Prostate gland (tissue), 2 donors: ENCODE measurements around the gene RAD51B. TPM values are rescaled to one million over a fixed set of nuclear protein-coding genes. Genes with fewer than 3 reads are reported as not detected.
"Not testable (repeated sequence)": the region's sequence is repeated elsewhere in the genome, so short reads cannot be mapped to it uniquely, and the experiment has no call there.

ENCODE experiments used
- DNase-seq: peaks from one replicate; pipeline ENCODE4 v3.0.0-alpha.2; 2019; ENCODE audit warnings: low spot score
- H3K27ac ChIP-seq, 2 donors: fragments of 200-600 bp; sonication (generic); 2 replicates each; pipeline ENCODE4 v1.5.1; 2017 to 2019
- H3K27me3 ChIP-seq: fragments of 200-600 bp; sonication (generic); replicated peaks from 2 replicates; pipeline ENCODE4 v1.5.1; 2019; ENCODE audit not compliant: insufficient read depth
- H3K36me3 ChIP-seq, 2 donors: fragments of 200-600 bp; sonication (generic); 1 replicate in 1 of 2; 2 replicates in 1 of 2; pipeline versions ENCODE4 v1.5.1 to v1.8.1; 2017 to 2019
- H3K4me1 ChIP-seq: fragments of 200-600 bp; sonication (generic); replicated peaks from 2 replicates; pipeline ENCODE4 v1.5.1; 2019
- H3K4me3 ChIP-seq, 2 donors: fragments of 200-600 bp; sonication (generic); 2 replicates each; pipeline ENCODE4 v1.5.1; 2017 to 2019
- H3K9me3 ChIP-seq: fragments of 200-600 bp; sonication (generic); 2 replicates; pipeline ENCODE4 v1.5.1; 2017
- POLR2A ChIP-seq: fragments of 450-650 bp; IDR thresholded peaks from one replicate; pipeline ENCODE4 v1.6.1; 2016; ENCODE audit warnings: antibody characterized with exemption, mild to moderate bottlenecking
- POLR2AphosphoS5 ChIP-seq: sonication (generic); formaldehyde crosslinking; IDR thresholded peaks from one replicate; pipeline ENCODE4 v1.6.1; 2017; ENCODE audit warnings: antibody characterized with exemption
- WGBS: methylation state at CpG from one replicate; pipeline ENCODE4 v1.1.5; 2018; 5-methylcytosine and 5-hydroxymethylcytosine counted together
- intact Hi-C: fragments of 100-400 bp; cut with DNase I; formaldehyde crosslinking; loops from one replicate; pipeline ENCODE4 v1.14.2; 2022
- total RNA-seq, 2 donors: library from RNA; depleted of rRNA; stranded (reverse); fragments of >200 nt; gene quantifications; one replicate each; pipeline ENCODE4 v1.1.0, GENCODE V29; 2016
- TF ChIP-seq, protein P1 (sequence below), 4 experiments: fragments of 200-600 bp in 2 of 4; fragments of 450-650 bp in 2 of 4; sonication (generic) in 2 of 4; IDR thresholded peaks; 1 replicate in 3 of 4; 2 replicates in 1 of 4; pipeline ENCODE4 v1.5.1; 2016 to 2019; ENCODE audit warnings: antibody characterized with exemption in 4 of 4, mild to moderate bottlenecking in 2 of 4, moderate library complexity in 2 of 4

RAD51B gene
- total RNA-seq, 2 donors from 2014 or later = 14.9 to 35.8 TPM

DNA sequence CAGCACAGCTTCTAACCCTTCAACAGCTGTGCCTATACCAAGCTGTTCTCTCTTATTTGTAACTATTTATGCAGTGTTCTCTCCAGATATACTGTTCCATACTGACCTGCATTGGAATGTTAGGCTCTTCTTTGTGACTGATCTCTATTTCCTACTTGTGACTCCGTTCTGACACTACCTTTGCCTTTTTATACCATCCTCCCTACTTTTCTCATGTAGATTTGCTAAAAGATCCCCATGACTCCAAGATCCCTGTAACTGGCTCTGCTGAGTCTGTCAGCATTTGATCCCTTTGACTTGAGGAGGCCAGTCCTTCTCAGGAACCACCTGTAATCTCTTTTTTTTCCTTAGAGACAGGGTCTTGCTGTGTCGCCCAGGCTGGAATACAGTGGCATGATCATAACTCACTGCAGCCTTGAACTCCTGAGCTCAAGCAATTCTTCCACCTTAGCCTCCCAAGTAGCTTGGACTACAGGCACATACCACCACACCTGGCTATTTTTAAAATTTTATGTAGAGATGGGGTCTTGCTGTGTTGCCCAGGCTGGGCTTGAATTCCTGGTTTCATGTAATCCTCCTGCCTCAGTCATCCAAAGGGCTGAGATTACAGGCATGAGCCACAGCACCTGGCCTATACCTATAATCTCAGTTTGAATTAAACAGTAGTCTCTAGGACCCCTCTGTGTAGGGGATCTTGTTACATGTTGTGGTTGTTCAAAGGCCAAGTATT, 605.0 kb downstream of the RAD51B start:
- intact Hi-C loops = no loop called here
- WGBS = 94% methylated on average over 2 of the region's 2 CpGs
- Histone ChIP-seq H3K4me3 (no peak overlapping the region), H3K4me1 (no peaks in the 10 kb centered on the region), H3K9me3 (no peaks in the 10 kb centered on the region), H3K27ac (no peak overlapping the region), H3K27me3 (no peaks in the 10 kb centered on the region), H3K36me3 (no peaks in the 10 kb centered on the region)
- DNase-seq = no peak
- no peak for TF ChIP-seq POLR2AphosphoS5
- TF ChIP-seq, protein P1, sequence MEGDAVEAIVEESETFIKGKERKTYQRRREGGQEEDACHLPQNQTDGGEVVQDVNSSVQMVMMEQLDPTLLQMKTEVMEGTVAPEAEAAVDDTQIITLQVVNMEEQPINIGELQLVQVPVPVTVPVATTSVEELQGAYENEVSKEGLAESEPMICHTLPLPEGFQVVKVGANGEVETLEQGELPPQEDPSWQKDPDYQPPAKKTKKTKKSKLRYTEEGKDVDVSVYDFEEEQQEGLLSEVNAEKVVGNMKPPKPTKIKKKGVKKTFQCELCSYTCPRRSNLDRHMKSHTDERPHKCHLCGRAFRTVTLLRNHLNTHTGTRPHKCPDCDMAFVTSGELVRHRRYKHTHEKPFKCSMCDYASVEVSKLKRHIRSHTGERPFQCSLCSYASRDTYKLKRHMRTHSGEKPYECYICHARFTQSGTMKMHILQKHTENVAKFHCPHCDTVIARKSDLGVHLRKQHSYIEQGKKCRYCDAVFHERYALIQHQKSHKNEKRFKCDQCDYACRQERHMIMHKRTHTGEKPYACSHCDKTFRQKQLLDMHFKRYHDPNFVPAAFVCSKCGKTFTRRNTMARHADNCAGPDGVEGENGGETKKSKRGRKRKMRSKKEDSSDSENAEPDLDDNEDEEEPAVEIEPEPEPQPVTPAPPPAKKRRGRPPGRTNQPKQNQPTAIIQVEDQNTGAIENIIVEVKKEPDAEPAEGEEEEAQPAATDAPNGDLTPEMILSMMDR (IDR thresholded peaks at IDR 0.05) = no peak
- TF ChIP-seq POLR2A = no peak

DNA sequence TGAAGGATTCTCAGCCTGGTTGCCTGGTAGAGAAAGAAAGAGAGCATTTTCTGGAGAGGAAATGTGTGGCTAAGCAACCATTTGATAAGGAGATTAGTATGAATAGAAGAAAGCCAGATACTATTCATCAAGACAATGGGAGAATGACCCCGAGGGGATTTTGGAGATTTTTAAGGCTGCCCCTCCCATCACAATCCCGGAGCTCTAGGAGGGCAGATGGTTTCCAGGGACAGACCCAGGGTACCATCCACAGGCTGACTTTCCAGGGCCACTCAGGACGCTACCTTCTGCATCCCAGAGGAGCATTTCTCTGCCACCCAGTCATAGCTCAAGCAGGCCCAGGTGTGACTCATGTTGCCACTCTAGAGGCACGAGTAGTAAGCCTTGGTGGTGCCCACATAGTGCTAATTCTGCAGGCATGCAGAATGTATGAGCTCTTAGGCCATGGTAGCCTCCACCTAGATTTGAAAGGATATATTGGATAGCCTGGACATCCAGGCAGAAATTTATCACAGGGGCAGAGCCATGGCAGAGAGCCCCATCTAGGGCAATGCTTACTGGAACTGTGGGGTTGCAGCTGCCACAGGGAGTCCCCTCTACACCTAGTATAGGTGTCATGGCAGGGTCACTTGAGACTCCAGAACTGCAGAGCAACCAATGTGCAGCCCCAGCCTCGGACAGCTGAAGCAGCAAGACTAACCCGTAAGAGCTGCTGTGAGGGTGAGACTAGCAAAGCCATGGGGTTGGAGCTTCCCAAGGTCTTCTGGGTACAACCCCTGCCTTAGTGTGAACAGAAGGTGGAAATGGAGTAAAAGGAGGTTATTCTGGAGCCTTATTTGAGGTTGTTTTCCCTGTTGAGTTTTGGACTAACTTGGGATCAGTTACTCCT, 607.3 kb downstream of the RAD51B start:
- no peak for DNase-seq
- Histone ChIP-seq H3K9me3 (no peaks in the 10 kb centered on the region), H3K4me1 (no peaks in the 10 kb centered on the region), H3K4me3 (no peak overlapping the region), H3K27ac (no peak overlapping the region), H3K36me3 (no peaks in the 10 kb centered on the region), H3K27me3 (no peaks in the 10 kb centered on the region)
- 88% methylated on average over 6 of the region's 6 CpGs for WGBS
- intact Hi-C loops = no loop called here
- TF ChIP-seq POLR2A = no peak
- TF ChIP-seq, protein P1 (IDR thresholded peaks at IDR 0.05) = no peak
- no peak for TF ChIP-seq POLR2AphosphoS5

DNA sequence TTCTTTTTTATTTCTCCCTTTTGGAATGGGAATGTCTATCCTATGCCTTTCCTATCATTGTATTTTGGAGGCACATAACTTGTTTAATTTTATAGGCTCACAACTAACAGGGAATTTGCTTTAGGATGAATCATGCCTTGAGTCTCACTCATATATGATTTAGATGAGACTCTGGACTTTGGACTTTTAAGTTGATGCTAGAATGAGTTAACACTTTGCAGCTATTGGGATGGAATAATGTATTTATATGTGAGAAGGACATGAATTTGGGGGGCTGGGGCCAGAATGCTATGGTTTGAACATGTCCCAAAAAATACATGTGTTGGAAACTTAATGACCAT, 607.9 kb downstream of the RAD51B start:
- Histone ChIP-seq H3K4me3 (no peak overlapping the region), H3K4me1 (no peaks in the 10 kb centered on the region), H3K9me3 (no peaks in the 10 kb centered on the region), H3K36me3 (no peaks in the 10 kb centered on the region), H3K27me3 (no peaks in the 10 kb centered on the region), H3K27ac (no peak overlapping the region)
- intact Hi-C loops = no loop called here
- DNase-seq = no peak
- TF ChIP-seq POLR2A = no peak
- TF ChIP-seq, protein P1 (IDR thresholded peaks at IDR 0.05) = no peak
- no peak for TF ChIP-seq POLR2AphosphoS5

DNA sequence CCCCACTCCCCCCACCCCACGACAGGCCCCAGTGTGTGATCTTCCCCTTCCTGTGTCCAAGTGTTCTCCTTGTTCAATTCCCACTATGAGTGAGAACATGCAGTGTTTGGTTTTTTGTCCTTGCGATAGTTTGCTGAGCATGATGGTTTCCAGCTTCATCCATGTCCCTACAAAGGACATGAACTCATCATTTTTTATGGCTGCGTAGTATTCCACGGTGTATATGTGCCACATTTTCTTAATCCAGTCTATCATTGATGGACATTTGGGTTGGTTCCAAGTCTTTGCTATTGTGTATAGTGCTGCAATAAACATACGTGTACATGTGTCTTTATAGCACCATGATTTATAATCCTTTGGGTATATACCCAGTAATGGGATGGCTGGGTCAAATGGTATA, 609.3 kb downstream of the RAD51B start:
- H3K9me3 ChIP-seq, H3K4me3 ChIP-seq, H3K36me3 ChIP-seq, H3K27ac ChIP-seq, intact Hi-C loops, H3K4me1 ChIP-seq, DNase-seq, H3K27me3 ChIP-seq: not testable (repeated sequence)
- WGBS = 100% methylated on average over 5 of the region's 5 CpGs

- 91% methylated on average over 6 of the region's 6 CpGs for WGBS
- H3K4me1 ChIP-seq, H3K4me3 ChIP-seq, intact Hi-C loops, H3K36me3 ChIP-seq, H3K9me3 ChIP-seq, H3K27ac ChIP-seq, H3K27me3 ChIP-seq, DNase-seq: not testable (repeated sequence)
These were observed 614.6 kb downstream of the RAD51B start for GRCh38 chr14:68434173-68434572.

DNA sequence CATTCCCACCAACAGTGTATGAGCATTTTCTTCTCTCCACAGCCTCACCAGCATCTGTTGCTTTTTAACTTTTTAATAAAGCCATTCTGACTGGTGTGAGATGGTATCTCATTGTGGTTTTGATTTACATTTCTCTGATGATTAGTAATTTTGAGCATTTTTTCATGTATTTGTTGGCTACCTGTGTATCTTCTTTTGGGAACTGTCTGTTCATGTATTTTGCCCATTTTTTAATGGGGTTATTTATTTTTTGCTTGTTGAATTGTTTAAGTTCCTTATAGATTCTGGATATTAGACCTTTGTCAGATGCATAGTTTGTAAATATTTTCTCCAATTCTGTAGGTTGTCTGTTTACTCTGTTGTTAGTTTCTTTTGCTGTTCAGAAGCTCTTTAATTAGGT, 616.1 kb downstream of the RAD51B start:
- H3K36me3 ChIP-seq, H3K9me3 ChIP-seq, DNase-seq, intact Hi-C loops, H3K27ac ChIP-seq, H3K27me3 ChIP-seq, H3K4me3 ChIP-seq, H3K4me1 ChIP-seq: not testable (repeated sequence)
